Measurements from ENCODE around the gene SEL1L. TPM values are rescaled to one million over a fixed set of nuclear protein-coding genes. Genes with fewer than 3 reads are reported as not detected.

Gene SEL1L
- total RNA-seq, 1 experiment from 2014 or later, result 116 TPM

- Mint-ChIP-seq H3K4me3 (ENCODE audit: unreplicated experiment) (no peak overlapping the region), H3K4me1 (ENCODE audit: low read depth, unreplicated experiment) (peaks cover 8% of the 10 kb centered on the region), H3K36me3 (ENCODE audit: insufficient read depth, unreplicated experiment) (no peaks in the 10 kb centered on the region), H3K9me3 (ENCODE audit: unreplicated experiment) (no peaks in the 10 kb centered on the region), H3K27ac (ENCODE audit: unreplicated experiment) (no peak overlapping the region), H3K27me3 (ENCODE audit: insufficient read depth, unreplicated experiment) (no peaks in the 10 kb centered on the region)
- H3K9me3 ChIP-seq, result no peaks in the 10 kb centered on the region
- BruUV-seq (replicated peaks), result no TSS peak
- no peaks in the 10 kb centered on the region for H3K36me3 ChIP-seq (ENCODE audit: control insufficient read depth, insufficient read depth, low read length)
- POLR2A ChIA-PET, result no interaction called here
- no peak overlapping the region for H3K4me3 ChIP-seq (ENCODE audit: low read depth, low read length)
- DNase-seq, result no peak
- no peaks in the 10 kb centered on the region for H3K4me1 ChIP-seq
- TF ChIP-seq CTCF (IDR thresholded peaks at IDR 0.05; ENCODE audit: insufficient read depth in 1 of 2, low read depth in 1 of 2, low read length in 1 of 2, severe bottlenecking in 1 of 2, unreplicated experiment in 1 of 2), result no peak
- no peaks in the 10 kb centered on the region for H3K27me3 ChIP-seq (replicated peaks; ENCODE audit: control insufficient read depth, insufficient read depth, low read length)
- intact Hi-C loops (cut with micrococcal nuclease; ENCODE audit: unreplicated experiment), result no loop called here
- CTCF ChIA-PET, result no interaction called here
Measured at GRCh38 chr14:81562818-81563217, 29.2 kb upstream of the SEL1L start.

- H3K36me3 Mint-ChIP-seq (ENCODE audit: insufficient read depth, unreplicated experiment), result no peaks in the 10 kb centered on the region
- no peak overlapping the region for H3K27ac Mint-ChIP-seq (ENCODE audit: unreplicated experiment)
- no peaks in the 10 kb centered on the region for H3K27me3 ChIP-seq (replicated peaks; ENCODE audit: control insufficient read depth, insufficient read depth, low read length)
- H3K4me3 Mint-ChIP-seq (ENCODE audit: unreplicated experiment), result no peak overlapping the region
- TF ChIP-seq CTCF (IDR thresholded peaks at IDR 0.05; ENCODE audit: insufficient read depth in 1 of 2, low read depth in 1 of 2, low read length in 1 of 2, severe bottlenecking in 1 of 2, unreplicated experiment in 1 of 2), result no peak
- intact Hi-C loops (cut with micrococcal nuclease; ENCODE audit: unreplicated experiment), result no loop called here
- no TSS peak for BruUV-seq (replicated peaks)
- H3K36me3 ChIP-seq (ENCODE audit: control insufficient read depth, insufficient read depth, low read length), result no peaks in the 10 kb centered on the region
- CTCF ChIA-PET, result no interaction called here
- POLR2A ChIA-PET, result no interaction called here
- no peaks in the 10 kb centered on the region for H3K4me1 ChIP-seq
- H3K9me3 Mint-ChIP-seq (ENCODE audit: unreplicated experiment), result no peaks in the 10 kb centered on the region
- no peak for DNase-seq
- no peak overlapping the region for H3K4me3 ChIP-seq (ENCODE audit: low read depth, low read length)
- H3K4me1 Mint-ChIP-seq (ENCODE audit: low read depth, unreplicated experiment), result peaks cover 8% of the 10 kb centered on the region
- no peaks in the 10 kb centered on the region for H3K9me3 ChIP-seq
- H3K27me3 Mint-ChIP-seq (ENCODE audit: insufficient read depth, unreplicated experiment), result no peaks in the 10 kb centered on the region
Measured at GRCh38 chr14:81561084-81561775, 27.6 kb upstream of the SEL1L start.

GRCh38 chr14:81559385-81559784 lies 25.7 kb upstream of the SEL1L start:
- H3K4me3 ChIP-seq (ENCODE audit: low read depth, low read length), result no peak overlapping the region

More at GRCh38 chr14:81559385-81559784, 25.7 kb upstream of the SEL1L start:
- H3K36me3 Mint-ChIP-seq (ENCODE audit: insufficient read depth, unreplicated experiment), result no peaks in the 10 kb centered on the region
- no peaks in the 10 kb centered on the region for H3K36me3 ChIP-seq (ENCODE audit: control insufficient read depth, insufficient read depth, low read length)
- POLR2A ChIA-PET, result no interaction called here
- H3K27ac Mint-ChIP-seq (ENCODE audit: unreplicated experiment), result no peak overlapping the region
- intact Hi-C loops (cut with micrococcal nuclease; ENCODE audit: unreplicated experiment), result no loop called here
- no peaks in the 10 kb centered on the region for H3K4me1 ChIP-seq
- CTCF ChIA-PET, result no interaction called here
- no TSS peak for BruUV-seq (replicated peaks)
- no peak for TF ChIP-seq CTCF (IDR thresholded peaks at IDR 0.05; ENCODE audit: insufficient read depth in 1 of 2, low read depth in 1 of 2, low read length in 1 of 2, severe bottlenecking in 1 of 2, unreplicated experiment in 1 of 2)
- H3K27me3 ChIP-seq (replicated peaks; ENCODE audit: control insufficient read depth, insufficient read depth, low read length), result no peaks in the 10 kb centered on the region
- H3K4me1 Mint-ChIP-seq (ENCODE audit: low read depth, unreplicated experiment), result peaks cover 8% of the 10 kb centered on the region
- H3K4me3 Mint-ChIP-seq (ENCODE audit: unreplicated experiment), result no peak overlapping the region
- H3K27me3 Mint-ChIP-seq (ENCODE audit: insufficient read depth, unreplicated experiment), result no peaks in the 10 kb centered on the region
- no peaks in the 10 kb centered on the region for H3K9me3 Mint-ChIP-seq (ENCODE audit: unreplicated experiment)
- DNase-seq, result no peak
- no peaks in the 10 kb centered on the region for H3K9me3 ChIP-seq
